T-helper 1 cell treated with Interleukin-12 subunit alpha and Interleukin-12 subunit beta and Interleukin-4 antibody, amounts not matched to agents 30 μg/mL and 1 μg/mL, for 36 hours (primary cell): Measurements from ENCODE around the gene CASZ1.

Experiments used
- H3K27ac Mint-ChIP-seq: one replicate; pipeline ENCODE4 v1.8.0; 2021; ENCODE audit warnings: mild to moderate bottlenecking, mixed read lengths
- H3K27me3 Mint-ChIP-seq: one replicate; pipeline ENCODE4 v1.8.0; 2021; ENCODE audit warnings: low read depth, mixed read lengths
- H3K36me3 Mint-ChIP-seq: one replicate; pipeline ENCODE4 v1.8.0; 2021; ENCODE audit warnings: low read depth, mixed read lengths
- H3K4me1 Mint-ChIP-seq: one replicate; pipeline ENCODE4 v1.8.0; 2021; ENCODE audit warnings: low read depth, mixed read lengths
- H3K4me3 Mint-ChIP-seq: one replicate; pipeline ENCODE4 v1.8.0; 2021; ENCODE audit warnings: mild to moderate bottlenecking, moderate library complexity, mixed read lengths
- H3K9me3 Mint-ChIP-seq: one replicate; pipeline ENCODE4 v1.8.0; 2021; ENCODE audit warnings: mixed read lengths

The CASZ1 gene

DNA sequence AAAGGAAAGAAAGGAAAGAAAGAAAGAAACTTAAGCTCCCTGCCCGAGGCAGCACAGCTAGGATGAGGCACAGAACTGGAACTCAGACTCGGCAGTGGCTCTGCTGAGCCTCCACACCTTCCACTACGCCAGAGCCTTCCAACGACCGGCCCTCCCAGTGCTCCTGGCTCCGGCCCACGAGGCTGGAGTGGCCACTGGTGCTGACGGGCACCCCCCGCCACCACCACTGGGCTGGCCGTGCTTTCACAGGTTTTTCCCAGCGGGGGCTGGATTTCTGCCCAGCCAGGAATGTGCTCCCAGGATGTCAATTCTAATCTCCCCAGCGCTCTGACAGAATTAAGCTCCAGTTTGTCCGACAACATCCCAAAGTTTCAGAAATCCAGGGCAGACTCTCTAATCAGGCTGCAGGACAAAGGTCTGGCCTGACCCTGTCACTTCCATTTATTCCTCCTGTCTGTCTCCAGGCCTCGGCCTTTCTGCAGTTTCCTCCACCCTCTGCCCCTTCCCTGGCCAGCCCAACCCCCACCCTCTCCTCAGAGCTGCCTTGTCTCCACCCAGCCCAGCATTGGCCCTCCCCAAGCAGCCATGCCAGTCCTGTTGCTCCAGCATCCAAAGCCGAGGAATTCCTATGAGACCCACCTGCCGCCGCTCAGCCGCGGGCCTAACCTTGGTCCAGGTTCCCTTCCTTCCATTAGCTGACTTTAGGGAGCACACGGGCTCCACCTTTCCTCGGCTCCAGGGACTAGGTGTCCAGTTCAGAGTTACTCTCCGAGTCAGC, 81.9 kb downstream of the CASZ1 start:
- Mint-ChIP-seq H3K27ac (no peak overlapping the region), H3K27me3 (peaks cover 3% of the 10 kb centered on the region)

DNA sequence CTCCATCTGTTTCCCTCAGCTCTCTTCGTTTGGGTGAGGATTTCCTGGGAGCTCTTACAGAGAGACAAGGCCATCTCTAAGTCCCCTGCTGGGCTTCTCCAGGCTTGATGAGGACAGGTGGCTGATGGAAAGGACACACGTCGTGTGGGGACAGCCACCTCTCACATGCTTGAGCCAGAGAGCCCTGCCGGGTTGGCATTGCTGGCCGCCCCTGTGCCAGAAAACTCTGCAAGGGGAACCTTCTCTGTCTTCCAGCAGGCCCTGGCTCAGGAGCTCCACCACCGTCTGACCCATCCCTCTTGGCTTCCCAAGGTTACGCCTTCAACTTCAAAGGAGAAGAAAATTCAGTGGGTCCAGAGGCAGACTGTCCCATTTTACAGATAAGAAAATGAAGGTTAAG, 82.8 kb downstream of the CASZ1 start:
- Mint-ChIP-seq H3K27me3 (peaks cover 3% of the 10 kb centered on the region), H3K4me1 (no peaks in the 10 kb centered on the region), H3K36me3 (no peaks in the 10 kb centered on the region), H3K4me3 (no peak overlapping the region), H3K27ac (no peak overlapping the region), H3K9me3 (no peaks in the 10 kb centered on the region)

More for the DNA sequence above, 81.9 kb downstream of the CASZ1 start:
- Mint-ChIP-seq H3K36me3 (no peaks in the 10 kb centered on the region), H3K4me3 (no peak overlapping the region), H3K4me1 (no peaks in the 10 kb centered on the region), H3K9me3 (no peaks in the 10 kb centered on the region)

DNA sequence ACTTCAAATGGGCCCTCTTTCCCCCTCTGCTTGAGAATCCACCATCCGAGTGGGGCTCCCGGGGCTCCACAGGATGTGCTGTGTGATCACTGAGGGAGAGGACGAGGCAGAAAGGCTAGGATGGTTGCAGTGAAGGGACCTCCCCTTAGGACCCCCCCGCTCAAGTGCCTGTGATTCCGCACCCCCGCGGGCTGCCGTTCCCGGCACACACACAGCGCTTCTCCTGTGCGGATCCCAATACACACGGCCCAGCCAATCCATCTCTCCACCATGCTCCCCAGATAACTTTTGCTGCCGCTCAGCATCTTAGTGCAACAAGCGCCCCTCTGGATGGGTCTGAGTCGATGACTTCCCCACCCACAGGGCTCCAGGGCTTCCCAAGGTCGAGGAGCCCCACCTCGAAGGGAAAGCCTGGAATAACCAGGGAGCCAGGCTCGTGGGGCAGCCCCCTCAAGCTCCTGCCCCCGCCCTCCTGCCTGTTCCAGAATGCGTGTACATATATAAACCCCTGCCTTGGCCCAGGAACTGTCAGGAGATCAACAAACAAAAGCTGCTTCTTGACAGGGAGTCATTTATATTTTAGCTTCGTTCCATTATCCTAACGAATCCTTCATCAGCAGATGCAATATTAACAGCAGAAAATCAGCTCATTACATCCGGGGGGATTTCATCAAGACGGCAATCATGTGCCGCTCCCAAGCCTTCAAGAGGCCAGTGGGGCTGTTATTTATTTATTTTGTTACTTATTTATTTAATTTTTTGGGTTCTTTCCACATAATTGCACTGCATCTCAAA, 83.7 kb downstream of the CASZ1 start:
- Mint-ChIP-seq H3K36me3 (no peaks in the 10 kb centered on the region), H3K27ac (no peak overlapping the region), H3K4me3 (no peak overlapping the region), H3K9me3 (no peaks in the 10 kb centered on the region), H3K4me1 (peaks cover 2% of the 10 kb centered on the region), H3K27me3 (peaks cover 3% of the 10 kb centered on the region)

DNA sequence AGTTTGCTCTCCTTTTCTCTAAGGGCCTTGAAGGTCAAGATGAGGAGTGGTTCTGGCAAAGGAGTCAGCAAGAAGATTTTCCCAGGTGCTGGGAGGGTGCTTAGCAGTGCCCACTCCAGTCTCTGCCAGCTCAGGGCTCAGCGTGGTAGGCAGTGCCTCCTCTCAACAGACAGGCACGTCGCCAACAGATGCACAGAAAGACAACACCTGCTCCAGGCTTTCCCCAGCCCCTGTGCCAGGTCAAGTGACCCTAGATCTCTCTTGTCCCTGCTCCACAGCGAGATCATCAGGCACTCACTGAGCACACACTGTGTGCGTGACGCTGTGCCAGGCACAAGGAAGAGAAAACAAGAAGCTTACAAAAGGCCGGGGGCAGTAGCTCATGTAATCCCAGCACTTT, 86.0 kb downstream of the CASZ1 start:
- Mint-ChIP-seq H3K36me3 (no peaks in the 10 kb centered on the region), H3K4me1 (peaks cover 2% of the 10 kb centered on the region), H3K9me3 (no peaks in the 10 kb centered on the region), H3K27ac (no peak overlapping the region), H3K4me3 (no peak overlapping the region), H3K27me3 (no peaks in the 10 kb centered on the region)

DNA sequence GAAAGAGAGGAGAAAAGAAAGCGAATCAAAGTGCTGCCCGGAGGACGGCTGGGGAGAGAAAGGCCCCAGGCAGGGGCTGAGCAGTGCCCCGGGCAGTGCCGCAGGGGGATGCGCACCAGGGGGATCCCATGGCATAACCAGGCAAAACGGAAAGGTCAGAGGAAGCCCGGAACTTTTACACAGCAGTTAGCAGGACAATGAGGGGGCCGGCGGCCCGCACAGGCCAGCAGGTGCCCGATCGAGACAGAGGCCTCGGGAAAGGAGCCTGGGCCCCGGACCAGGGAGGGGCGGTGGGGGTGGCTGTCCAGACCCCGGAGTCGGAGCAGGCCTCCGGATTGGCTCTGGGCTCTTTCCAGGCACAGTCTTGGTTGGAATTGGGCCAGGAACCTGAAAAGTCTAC, 86.8 kb downstream of the CASZ1 start:
- no peaks in the 10 kb centered on the region for H3K27me3 Mint-ChIP-seq
- no peaks in the 10 kb centered on the region for H3K9me3 Mint-ChIP-seq
- no peak overlapping the region for H3K4me3 Mint-ChIP-seq
- no peak overlapping the region for H3K27ac Mint-ChIP-seq
- no peaks in the 10 kb centered on the region for H3K36me3 Mint-ChIP-seq
- H3K4me1 Mint-ChIP-seq = peaks cover 2% of the 10 kb centered on the region

DNA sequence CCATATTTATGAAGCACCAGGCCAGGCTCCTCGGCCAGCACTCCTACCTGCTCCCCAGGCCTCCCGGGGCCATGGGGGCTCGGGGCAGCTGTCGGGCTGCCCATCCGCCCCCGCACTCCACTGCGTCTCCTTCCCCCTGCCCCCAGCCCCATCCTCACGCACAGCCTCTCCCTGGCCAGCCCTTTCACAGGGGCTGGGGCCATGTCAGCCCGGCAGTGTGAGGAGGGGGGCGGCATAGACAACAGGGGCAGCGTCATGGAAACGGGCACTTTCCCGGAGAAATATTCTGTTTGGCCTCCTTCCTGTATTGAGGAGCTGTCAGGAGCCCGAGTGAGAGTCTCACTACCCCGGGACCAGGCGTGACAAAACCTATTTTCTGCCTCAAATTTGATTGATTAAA, 87.3 kb downstream of the CASZ1 start:
- H3K9me3 Mint-ChIP-seq = no peaks in the 10 kb centered on the region
- H3K4me1 Mint-ChIP-seq = peaks cover 2% of the 10 kb centered on the region
- H3K27me3 Mint-ChIP-seq = no peaks in the 10 kb centered on the region
- no peak overlapping the region for H3K4me3 Mint-ChIP-seq
- H3K27ac Mint-ChIP-seq = no peak overlapping the region
- H3K36me3 Mint-ChIP-seq = no peaks in the 10 kb centered on the region

DNA sequence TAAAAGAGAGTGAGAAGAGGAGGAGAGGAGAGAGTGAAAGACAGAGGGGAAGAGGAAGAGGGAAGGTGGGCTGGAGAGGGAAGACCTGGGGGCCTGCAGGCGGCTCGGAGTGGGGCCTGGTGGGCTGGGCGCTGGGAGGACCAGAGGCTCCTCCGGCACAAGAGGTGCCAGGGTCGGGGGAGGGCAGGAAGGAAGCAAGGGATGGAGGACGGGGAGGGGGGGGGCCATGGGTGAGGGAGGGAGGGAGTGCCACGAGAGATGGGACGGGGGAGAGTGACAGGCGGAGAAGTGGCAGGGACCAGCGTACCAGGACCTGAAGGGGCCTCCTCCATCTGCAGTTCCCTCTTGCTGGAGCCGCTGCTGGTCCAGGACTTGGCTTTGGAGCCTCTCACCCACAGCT, 87.7 kb downstream of the CASZ1 start:
- Mint-ChIP-seq H3K27me3 (peaks cover 4% of the 10 kb centered on the region), H3K27ac (no peak overlapping the region), H3K4me1 (peaks cover 2% of the 10 kb centered on the region), H3K36me3 (no peaks in the 10 kb centered on the region), H3K9me3 (no peaks in the 10 kb centered on the region), H3K4me3 (no peak overlapping the region)

DNA sequence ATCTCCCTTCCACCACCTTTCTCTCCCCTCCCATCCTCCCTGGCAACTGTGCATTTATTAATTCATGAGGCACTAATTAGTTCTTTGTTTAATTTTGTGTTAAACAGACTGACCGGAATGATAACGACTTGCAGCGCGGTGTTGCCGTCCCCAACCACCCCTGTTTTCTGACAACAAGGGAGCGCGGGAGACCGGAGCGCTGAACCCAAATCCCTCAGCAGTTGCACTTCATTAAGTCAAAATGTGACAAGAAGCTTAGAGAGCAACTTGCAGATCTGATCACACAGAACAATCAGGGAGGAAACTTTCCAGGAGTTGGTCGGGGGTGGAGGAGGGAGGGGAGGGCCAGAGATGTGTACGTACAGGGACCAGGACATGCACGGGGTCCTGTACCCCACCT, 89.2 kb downstream of the CASZ1 start:
- peaks cover 2% of the 10 kb centered on the region for H3K4me1 Mint-ChIP-seq
- H3K36me3 Mint-ChIP-seq = no peaks in the 10 kb centered on the region
- H3K9me3 Mint-ChIP-seq = no peaks in the 10 kb centered on the region
- no peak overlapping the region for H3K4me3 Mint-ChIP-seq
- peaks cover 5% of the 10 kb centered on the region for H3K27me3 Mint-ChIP-seq
- no peak overlapping the region for H3K27ac Mint-ChIP-seq

DNA sequence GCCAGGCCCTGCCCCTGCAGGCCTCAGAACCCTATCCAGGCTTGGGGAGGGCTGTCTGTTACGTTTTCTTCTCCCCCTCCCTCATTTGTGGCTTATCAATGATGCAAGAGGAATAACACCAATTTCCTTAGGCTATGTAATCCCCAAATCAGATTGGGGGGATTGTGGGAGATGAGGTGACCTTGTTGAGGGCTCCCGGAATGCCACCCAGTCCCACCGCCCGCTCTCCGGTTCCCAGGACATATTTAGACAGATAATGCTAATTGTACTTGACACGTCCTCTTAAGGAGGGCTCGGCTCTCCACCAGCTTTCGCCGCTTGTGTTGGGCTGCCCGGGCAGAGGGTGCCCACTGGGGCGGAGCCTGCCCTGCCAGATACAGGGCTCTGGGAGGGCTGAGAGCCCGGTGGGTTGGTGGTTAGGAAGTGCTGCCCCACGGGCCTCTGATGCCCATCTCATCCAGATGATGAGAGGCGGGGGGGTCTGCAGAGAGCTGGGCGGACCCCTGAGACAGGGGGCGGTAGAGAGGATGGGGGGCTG, 90.0 kb downstream of the CASZ1 start:
- Mint-ChIP-seq H3K27me3 (peaks cover 5% of the 10 kb centered on the region), H3K36me3 (no peaks in the 10 kb centered on the region), H3K4me3 (no peak overlapping the region), H3K27ac (no peak overlapping the region), H3K9me3 (no peaks in the 10 kb centered on the region), H3K4me1 (peaks cover 2% of the 10 kb centered on the region)

DNA sequence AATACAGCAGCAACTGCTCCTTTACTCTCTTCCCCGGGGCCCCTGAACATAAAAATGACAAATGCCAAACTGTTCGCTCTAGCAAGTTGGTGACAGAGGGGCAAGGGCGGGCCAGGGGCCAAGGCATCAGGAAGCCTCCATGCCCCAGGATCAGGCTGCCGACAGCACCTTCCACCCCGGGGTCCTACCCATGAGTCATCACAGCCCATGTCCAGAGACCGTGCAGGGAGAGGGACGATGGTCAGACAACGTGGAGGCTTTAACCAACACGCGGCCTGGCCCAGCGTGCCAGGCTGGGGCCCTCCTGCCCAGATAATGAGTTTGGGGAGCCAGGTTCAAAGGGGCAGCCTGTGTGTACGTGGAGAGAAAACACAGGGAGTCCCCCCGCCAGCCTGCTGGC, 90.5 kb downstream of the CASZ1 start:
- Mint-ChIP-seq H3K27ac (no peak overlapping the region), H3K27me3 (peaks cover 5% of the 10 kb centered on the region), H3K36me3 (no peaks in the 10 kb centered on the region), H3K9me3 (no peaks in the 10 kb centered on the region), H3K4me1 (peaks cover 2% of the 10 kb centered on the region), H3K4me3 (no peak overlapping the region)

DNA sequence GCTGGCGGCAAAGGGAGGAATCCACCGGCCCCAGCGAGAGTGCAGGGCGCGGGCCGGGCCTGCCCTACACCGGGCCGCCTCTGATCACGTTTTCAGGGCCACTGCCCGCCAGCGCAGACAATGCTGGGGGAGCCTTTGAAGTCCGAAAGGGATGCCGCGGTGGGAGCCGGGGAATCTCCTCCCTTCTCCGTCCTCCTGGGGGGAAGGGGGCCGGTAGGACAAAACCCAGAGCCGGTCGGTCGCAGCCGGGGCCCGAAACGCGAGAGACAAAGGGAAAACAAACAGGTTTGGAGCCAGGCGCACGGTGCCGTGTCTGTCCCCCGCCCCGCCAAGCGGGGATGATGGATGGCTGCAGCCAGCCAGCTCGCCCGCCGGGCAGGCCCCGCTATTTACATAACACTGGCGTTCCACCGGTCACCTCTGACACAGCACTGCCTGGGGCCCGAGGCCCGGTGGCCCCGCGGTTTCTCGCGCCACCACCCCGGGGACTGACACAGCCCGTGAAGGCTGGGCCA, 92.0 kb downstream of the CASZ1 start:
- Mint-ChIP-seq H3K9me3 (no peaks in the 10 kb centered on the region), H3K27me3 (peaks cover 14% of the 10 kb centered on the region), H3K36me3 (no peaks in the 10 kb centered on the region), H3K4me1 (peaks cover 2% of the 10 kb centered on the region), H3K27ac (no peak overlapping the region), H3K4me3 (no peak overlapping the region)

DNA sequence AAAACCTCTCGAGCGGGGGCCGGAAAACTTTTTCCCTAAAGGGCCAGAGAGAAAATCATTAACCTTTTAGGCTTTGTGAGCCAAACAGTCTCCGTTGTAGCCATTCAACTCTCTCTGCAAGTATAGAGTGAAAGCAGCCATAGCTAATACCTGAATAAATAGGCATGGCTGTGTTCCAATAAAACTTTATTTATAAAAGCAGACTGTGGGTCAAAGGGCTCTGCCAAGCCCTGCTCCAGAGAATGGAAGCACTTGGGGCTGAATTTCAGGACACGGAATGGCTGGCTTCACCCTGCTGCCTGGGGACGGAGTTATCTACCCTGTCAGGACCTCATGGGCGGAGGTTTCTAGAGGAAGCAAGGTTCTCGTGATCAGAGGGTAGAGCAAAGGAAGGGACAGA, 92.7 kb downstream of the CASZ1 start:
- Mint-ChIP-seq H3K4me3 (no peak overlapping the region), H3K27ac (no peak overlapping the region), H3K36me3 (no peaks in the 10 kb centered on the region), H3K4me1 (peaks cover 2% of the 10 kb centered on the region), H3K9me3 (no peaks in the 10 kb centered on the region), H3K27me3 (peaks cover 14% of the 10 kb centered on the region)

DNA sequence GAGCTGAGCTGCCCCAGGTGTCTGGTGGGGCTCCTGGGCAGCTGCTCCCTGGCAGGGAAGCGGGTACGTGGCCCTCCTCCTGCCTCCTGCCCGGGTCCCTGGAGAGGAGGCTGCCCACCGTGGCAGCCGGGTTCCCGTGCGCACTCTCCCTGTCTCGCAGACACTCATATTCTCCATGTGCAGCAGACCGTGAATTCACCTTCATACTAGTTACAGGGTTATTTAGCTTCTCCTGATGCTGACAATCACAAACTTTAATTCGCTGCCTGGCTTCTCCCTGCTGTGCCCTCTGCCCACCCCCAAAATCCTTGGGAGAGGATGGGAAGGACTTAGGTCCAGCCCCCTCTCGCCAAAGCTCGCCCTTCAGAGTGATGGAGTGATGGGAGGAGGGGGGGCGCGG, 95.3 kb downstream of the CASZ1 start:
- no peaks in the 10 kb centered on the region for H3K4me1 Mint-ChIP-seq
- H3K9me3 Mint-ChIP-seq = no peaks in the 10 kb centered on the region
- H3K36me3 Mint-ChIP-seq = no peaks in the 10 kb centered on the region
- no peak overlapping the region for H3K4me3 Mint-ChIP-seq
- H3K27me3 Mint-ChIP-seq = peaks cover 22% of the 10 kb centered on the region
- no peak overlapping the region for H3K27ac Mint-ChIP-seq

DNA sequence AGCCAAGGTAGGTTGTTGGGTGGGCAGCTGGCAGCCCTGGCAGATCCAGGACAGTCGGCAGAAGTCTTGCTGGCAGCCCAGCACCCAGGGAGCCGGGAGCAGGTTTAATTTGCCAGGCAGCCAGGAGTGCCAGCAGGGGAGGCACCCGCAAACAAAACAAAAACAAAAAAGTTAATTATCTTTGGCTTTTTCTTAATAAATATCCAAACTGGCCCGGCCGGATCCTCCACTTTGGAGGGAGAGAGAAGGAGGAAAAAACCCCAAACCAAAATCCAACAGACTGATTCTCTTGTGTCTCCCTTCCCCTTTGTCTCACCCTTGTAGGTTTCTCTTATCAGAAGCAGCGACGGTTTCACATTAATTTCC, 97.0 kb downstream of the CASZ1 start:
- Mint-ChIP-seq H3K27ac (no peak overlapping the region), H3K4me1 (peaks cover 1% of the 10 kb centered on the region), H3K27me3 (peaks cover 31% of the 10 kb centered on the region), H3K9me3 (no peaks in the 10 kb centered on the region), H3K4me3 (no peak overlapping the region), H3K36me3 (no peaks in the 10 kb centered on the region)
